Measurements from ENCODE around the gene ARHGEF11. TPM values are rescaled to one million over a fixed set of nuclear protein-coding genes. Genes with fewer than 3 reads are reported as not detected.

The ARHGEF11 gene
- total and polyA plus RNA-seq, 8 donors, result 34.4 to 53.5 (median 40.1) TPM

GRCh38 chr1:156975084-156975483 lies 70.5 kb downstream of the ARHGEF11 start:
- Histone ChIP-seq H3K4me1 (no peaks in the 10 kb centered on the region), H3K27me3 (no peaks in the 10 kb centered on the region), H3K4me3 (no peak overlapping the region), H3K9me3 (no peaks in the 10 kb centered on the region), H3K36me3 (peaks cover 3 to 77% of the 10 kb centered on the region in 2 donors), H3K27ac (no peak overlapping the region)
- ATAC-seq, result no peak
- TF ChIP-seq CTCF (IDR thresholded peaks at IDR 0.05), result no peak
- intact Hi-C loops (cut with DNase I), result no loop called here
- DNase-seq, result no peak

- intact Hi-C loops (cut with DNase I), result no loop called here
- Histone ChIP-seq H3K36me3 (peaks cover 3 to 83% of the 10 kb centered on the region in 2 donors), H3K4me1 (no peaks in the 10 kb centered on the region), H3K4me3 (no peak overlapping the region), H3K27ac (no peak overlapping the region), H3K27me3 (no peaks in the 10 kb centered on the region), H3K9me3 (no peaks in the 10 kb centered on the region)
- ATAC-seq (no peak), DNase-seq (no peak)
- no peak for TF ChIP-seq CTCF (IDR thresholded peaks at IDR 0.05)
These were observed 72.1 kb downstream of the ARHGEF11 start for GRCh38 chr1:156973417-156973816.

GRCh38 chr1:156970017-156970416 lies 75.5 kb downstream of the ARHGEF11 start:
- no peak for TF ChIP-seq CTCF (IDR thresholded peaks at IDR 0.05)
- ATAC-seq (no peak), DNase-seq (no peak)
- no peaks in the 10 kb centered on the region for H3K9me3 ChIP-seq
- intact Hi-C loops (cut with DNase I), result no loop called here
- H3K27ac ChIP-seq, result no peak overlapping the region
- H3K36me3 ChIP-seq, result peaks cover 0 to 62% of the 10 kb centered on the region in 2 donors
- no peak overlapping the region for H3K4me3 ChIP-seq
- H3K4me1 ChIP-seq, result no peaks in the 10 kb centered on the region
- no peaks in the 10 kb centered on the region for H3K27me3 ChIP-seq

GRCh38 chr1:156969496-156969895 lies 76.0 kb downstream of the ARHGEF11 start:
- H3K36me3 ChIP-seq, result peaks cover 0 to 57% of the 10 kb centered on the region in 2 donors

GRCh38 chr1:156964441-156964840 lies 81.1 kb downstream of the ARHGEF11 start:
- Histone ChIP-seq H3K9me3 (no peaks in the 10 kb centered on the region), H3K27ac (peak overlapping the region in 1 of 2 donors; percentile 77), H3K27me3 (no peaks in the 10 kb centered on the region), H3K36me3 (peaks cover 0 to 59% of the 10 kb centered on the region in 2 donors), H3K4me1 (peaks cover 0 to 22% of the 10 kb centered on the region in 2 donors), H3K4me3 (no peak overlapping the region)
- TF ChIP-seq CTCF (IDR thresholded peaks at IDR 0.05), result no peak
- DNase-seq (no peak), ATAC-seq (no peak)
- intact Hi-C loops (cut with DNase I), result no loop called here

More at GRCh38 chr1:156969496-156969895, 76.0 kb downstream of the ARHGEF11 start:
- TF ChIP-seq CTCF (IDR thresholded peaks at IDR 0.05), result no peak
- Histone ChIP-seq H3K27ac (no peak overlapping the region), H3K9me3 (no peaks in the 10 kb centered on the region), H3K4me1 (no peaks in the 10 kb centered on the region), H3K4me3 (no peak overlapping the region), H3K27me3 (no peaks in the 10 kb centered on the region)
- intact Hi-C loops (cut with DNase I), result no loop called here
- ATAC-seq (no peak), DNase-seq (no peak)

All from left lung (tissue), 10 donors.